Measurements from ENCODE around the gene LRPAP1. TPM values are rescaled to one million over a fixed set of nuclear protein-coding genes. Genes with fewer than 3 reads are reported as not detected.

LRPAP1 gene
- total and polyA plus RNA-seq, 10 of the 15 experiments (the other 5 are each of a cell fraction or from before 2014, with no cell fraction given) = 1.0 to 100 (median 51.1) TPM

GRCh38 chr4:3518941-3519340 is 13.3 kb downstream of the LRPAP1 start:
- FAIRE-seq (no peak), DNase-seq (ENCODE audit: low read depth, low spot score) (no peak)

More at GRCh38 chr4:3518941-3519340, 13.3 kb downstream of the LRPAP1 start:
- H3K27me3 ChIP-seq (replicated peaks in 1 of 2; ENCODE audit: control insufficient read depth in 2 of 2, insufficient read depth in 2 of 2, low read length in 1 of 2) = no peaks in the 10 kb centered on the region
- H3K36me3 ChIP-seq (ENCODE audit: control insufficient read depth in 2 of 2, insufficient read depth in 2 of 2, low read length in 1 of 2) = peaks cover 13 to 48% of the 10 kb centered on the region in 2 experiments
- TF ChIP-seq PML (IDR thresholded peaks at IDR 0.05; ENCODE audit: low read length) = no peak
- no peak for TF ChIP-seq GABPA (IDR thresholded peaks at IDR 0.05; ENCODE audit: low read depth)
- no peak for TF ChIP-seq SP1 (IDR thresholded peaks at IDR 0.05; ENCODE audit: low read depth, low read length)
- TF ChIP-seq PKNOX1 (IDR thresholded peaks at IDR 0.05) = no peak
- TF ChIP-seq BCL3 (IDR thresholded peaks at IDR 0.05; ENCODE audit: borderline replicate concordance, insufficient read depth, low read depth, low read length, poor library complexity, severe bottlenecking) = no peak
- H4K20me1 ChIP-seq (ENCODE audit: control insufficient read depth, insufficient read depth) = no peaks in the 10 kb centered on the region; the same call in 1 of the 2 replicates
- ChIA-PET POLR2A (no interaction called here), RAD21 (ENCODE audit: unreplicated experiment) (no interaction called here), CTCF (no interaction called here), SMC1A (ENCODE audit: uncharacterized antibody, unreplicated experiment) (no interaction called here)
- no TSS peak for BruUV-seq (replicated peaks)
- no peaks in the 10 kb centered on the region for H3K4me1 ChIP-seq (ENCODE audit: control insufficient read depth, insufficient read depth, low read length)
- in situ Hi-C loops (cut with MboI) (no loop called here), intact Hi-C loops (cut with micrococcal nuclease; ENCODE audit: unreplicated experiment) (no loop called here)
- H3K9ac ChIP-seq (ENCODE audit: control insufficient read depth, insufficient read depth, low read length) = no peak overlapping the region
- no peak for ATAC-seq
- 95% methylated on average over 18 of the region's 18 CpGs for WGBS (ENCODE audit: insufficient coverage, insufficient replicate concordance, low lambda C conversion rate, missing lambda C conversion rate)
- H3K9me3 ChIP-seq (replicated peaks; ENCODE audit: control insufficient read depth, insufficient read depth, low read length) = no peaks in the 10 kb centered on the region
- no peak overlapping the region for H3K4me3 ChIP-seq
- no peak overlapping the region for H3K4me2 ChIP-seq (ENCODE audit: control insufficient read depth, insufficient read depth)
- H3K27ac ChIP-seq (ENCODE audit: control insufficient read depth, insufficient read depth) = no peak overlapping the region
- H2AFZ ChIP-seq (ENCODE audit: control insufficient read depth, low read depth, low read length) = no peak overlapping the region
- no peaks in the 10 kb centered on the region for H3K79me2 ChIP-seq (ENCODE audit: control insufficient read depth, insufficient read depth, low read length)

All from GM12878 (cell line).